ENCODE results near the gene PLP1.

GRCh38 chrX:103782640-103783039 is 6.0 kb downstream of the PLP1 start:
- no peak for TF ChIP-seq CTCF (IDR thresholded peaks at IDR 0.05; ENCODE audit: low read depth, low read length, poor library complexity, severe bottlenecking)
- no peak for TF ChIP-seq EZH2phosphoT487 (IDR thresholded peaks at IDR 0.05; ENCODE audit: borderline replicate concordance, low read length)

Data from DOHH2 (cell line).